ENCODE results near the gene TRO. TPM values are rescaled to one million over a fixed set of nuclear protein-coding genes. Genes with fewer than 3 reads are reported as not detected.

Gene TRO
- total RNA-seq, 4 donors from 2014 or later, result 2.3 to 6.8 (median 5.5) TPM

- TF ChIP-seq CTCF (IDR thresholded peaks at IDR 0.05; ENCODE audit: low read depth), result no peak
Measured at GRCh38 chrX:54934058-54934457, 13.4 kb downstream of the TRO start.

- no peak for TF ChIP-seq CTCF (IDR thresholded peaks at IDR 0.05; ENCODE audit: low read depth)
Measured at GRCh38 chrX:54934890-54935289, 14.3 kb downstream of the TRO start.

- TF ChIP-seq CTCF (IDR thresholded peaks at IDR 0.05; ENCODE audit: low read depth), result no peak
Measured at GRCh38 chrX:54935306-54935705, 14.7 kb downstream of the TRO start.

DNA sequence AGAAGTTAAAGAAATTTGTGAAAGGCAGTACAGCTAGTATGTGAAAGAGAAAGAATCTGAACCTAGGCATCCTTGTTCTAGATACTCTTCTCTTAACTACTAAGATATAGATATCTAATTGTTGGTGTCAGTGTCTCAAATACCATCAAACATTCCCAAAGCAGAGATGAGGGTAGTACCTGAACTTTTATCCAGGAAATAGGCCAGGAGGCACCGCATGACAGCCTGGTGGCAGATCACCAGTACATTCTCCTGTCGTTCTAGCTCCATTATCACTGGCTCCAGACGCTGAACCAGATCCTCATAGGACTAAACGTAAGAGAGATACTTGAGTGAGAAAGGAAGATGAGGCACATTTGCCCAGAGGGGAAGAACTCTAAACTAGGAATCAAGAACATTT, 16.8 kb downstream of the TRO start:
- no peak for TF ChIP-seq CTCF (IDR thresholded peaks at IDR 0.05; ENCODE audit: low read depth)

- TF ChIP-seq CTCF (IDR thresholded peaks at IDR 0.05; ENCODE audit: low read depth), result no peak
Measured at GRCh38 chrX:54944816-54945215, 24.2 kb downstream of the TRO start.

DNA sequence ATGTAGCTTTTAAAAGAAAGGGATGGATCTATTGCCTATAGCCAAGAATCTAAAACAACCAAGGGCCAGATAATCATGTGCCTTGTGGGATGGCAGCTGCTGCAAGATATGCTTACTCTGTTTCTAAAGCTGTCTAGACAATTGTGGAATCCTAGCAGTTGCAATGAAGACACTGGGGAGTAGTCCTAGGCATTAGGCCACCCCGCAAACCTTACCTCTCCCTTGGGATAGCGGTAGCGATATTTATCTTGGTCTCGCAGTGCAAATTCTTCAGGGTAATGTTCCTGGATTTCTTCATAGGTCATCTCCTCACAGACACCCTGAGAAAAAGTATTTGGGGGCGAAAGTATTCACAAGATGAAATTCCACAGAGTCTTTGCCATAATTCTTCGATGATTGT, 24.6 kb downstream of the TRO start:
- no peak for TF ChIP-seq CTCF (IDR thresholded peaks at IDR 0.05; ENCODE audit: low read depth)

DNA sequence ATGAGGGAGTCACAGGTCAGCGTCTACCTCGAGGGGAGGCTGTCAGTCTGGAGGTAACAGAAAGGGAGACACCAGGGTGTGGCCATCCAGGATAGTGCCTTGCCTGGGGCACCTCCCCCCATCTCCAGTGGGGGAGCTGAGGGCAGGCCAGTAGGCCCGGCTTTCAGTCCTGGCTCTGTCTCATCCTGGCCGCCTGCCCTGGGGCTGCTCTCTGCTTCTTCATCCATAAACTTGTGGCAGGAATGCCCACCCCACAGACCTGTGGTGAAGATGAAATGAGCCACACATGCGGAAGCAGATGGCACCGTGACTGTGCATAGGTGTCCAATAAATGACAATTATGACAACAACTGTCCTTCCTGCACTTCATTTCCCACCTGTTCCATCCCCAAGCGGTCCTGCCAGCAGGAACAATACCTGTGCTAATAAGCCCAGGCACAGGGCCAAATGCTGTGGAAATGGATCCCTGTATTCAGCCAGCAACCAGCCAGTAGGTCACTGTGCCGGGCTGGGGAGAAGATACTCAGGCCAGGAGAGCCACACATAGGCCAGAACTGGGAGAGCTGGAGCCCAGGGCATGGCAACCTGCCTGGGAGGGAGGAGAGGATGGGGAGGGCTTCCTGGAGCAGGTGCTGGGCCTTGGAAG, 30.2 kb downstream of the TRO start:
- TF ChIP-seq CTCF (IDR thresholded peaks at IDR 0.05; ENCODE audit: low read depth), result no peak

All from subcutaneous adipose tissue (tissue), 4 donors.